Measurements from ENCODE around the gene XPOT.
A peak's percentile ranks its signal among the peaks of the same experiment; 100 is the strongest.

Gene XPOT

GRCh38 chr12:64402181-64402580, 2.0 kb upstream of the XPOT start:
- DNase-seq (ENCODE audit: extremely low read depth, low read depth), result no peak
- TF ChIP-seq CTCF (IDR thresholded peaks at IDR 0.05; ENCODE audit: low read depth, low read length, missing control alignments), result no peak
- H3K4me3 ChIP-seq (replicated peaks; ENCODE audit: low read depth, low read length), result no peak overlapping the region

GRCh38 chr12:64404470-64405256, 471 bp downstream of the XPOT start:
- TF ChIP-seq CTCF (IDR thresholded peaks at IDR 0.05; ENCODE audit: low read depth, low read length, missing control alignments), result no peak
- DNase-seq (ENCODE audit: extremely low read depth, low read depth), result peak; percentile 25
- peak overlapping the region; percentile 73 for H3K4me3 ChIP-seq (replicated peaks; ENCODE audit: low read depth, low read length)

GRCh38 chr12:64407342-64408223, 3.4 kb downstream of the XPOT start:
- DNase-seq (ENCODE audit: extremely low read depth, low read depth), result no peak
- no peak overlapping the region for H3K4me3 ChIP-seq (replicated peaks; ENCODE audit: low read depth, low read length)
- no peak for TF ChIP-seq CTCF (IDR thresholded peaks at IDR 0.05; ENCODE audit: low read depth, low read length, missing control alignments)

- H3K4me3 ChIP-seq (replicated peaks; ENCODE audit: low read depth, low read length), result no peak overlapping the region
- DNase-seq (ENCODE audit: extremely low read depth, low read depth), result no peak
- TF ChIP-seq CTCF (IDR thresholded peaks at IDR 0.05; ENCODE audit: low read depth, low read length, missing control alignments), result no peak
Observed at GRCh38 chr12:64411427-64411826, 7.2 kb downstream of the XPOT start.

- TF ChIP-seq CTCF (IDR thresholded peaks at IDR 0.05; ENCODE audit: low read depth, low read length, missing control alignments), result no peak
- no peak overlapping the region for H3K4me3 ChIP-seq (replicated peaks; ENCODE audit: low read depth, low read length)
- no peak for DNase-seq (ENCODE audit: extremely low read depth, low read depth)
Observed at GRCh38 chr12:64412459-64412858, 8.3 kb downstream of the XPOT start.

- no peak for DNase-seq (ENCODE audit: extremely low read depth, low read depth)
- H3K4me3 ChIP-seq (replicated peaks; ENCODE audit: low read depth, low read length), result no peak overlapping the region
- no peak for TF ChIP-seq CTCF (IDR thresholded peaks at IDR 0.05; ENCODE audit: low read depth, low read length, missing control alignments)
Observed at GRCh38 chr12:64413884-64414283, 9.7 kb downstream of the XPOT start.

All from HFF-Myc (cell line).